OCI-LY1 (cell line): ENCODE measurements around the gene CCDC51.
"Not testable (repeated sequence)": the region's sequence is repeated elsewhere in the genome, so short reads cannot be mapped to it uniquely, and the experiment has no call there.

Experiments
- H2AFZ ChIP-seq: fragments of 200-600 bp; sonication (generic), shearing (Covaris generic); 2 replicates; pipeline ENCODE4 v1.6.0; 2014; ENCODE audit warnings: antibody characterized with exemption, mild to moderate bottlenecking, low read length
- H3F3A ChIP-seq: fragments of 200-600 bp; sonication (generic), shearing (Covaris generic); 2 replicates; pipeline ENCODE4 v1.6.0; 2014; ENCODE audit warnings: mild to moderate bottlenecking, antibody characterized with exemption, low read length, moderate library complexity; ENCODE audit not compliant: insufficient read depth
- H3K27ac ChIP-seq: fragments of 200-600 bp; sonication (generic); 2 replicates; pipeline ENCODE4 v1.5.1; 2014; ENCODE audit warnings: low read length, mixed run types, mild to moderate bottlenecking, low read depth; ENCODE audit not compliant: poor library complexity, severe bottlenecking
- H3K27me3 ChIP-seq: fragments of 200-600 bp; sonication (generic); 2 replicates; pipeline ENCODE4 v1.6.0; 2014; ENCODE audit warnings: antibody characterized with exemption, mild to moderate bottlenecking, low read length, moderate library complexity; ENCODE audit not compliant: insufficient read depth
- H3K36me3 ChIP-seq: fragments of 200-600 bp; sonication (generic); 2 replicates; pipeline ENCODE4 v1.6.1; 2014; ENCODE audit warnings: mild to moderate bottlenecking, antibody characterized with exemption, low read length, moderate library complexity, mixed read lengths; ENCODE audit not compliant: insufficient read depth
- H3K4me1 ChIP-seq: fragments of 200-600 bp; sonication (generic); 2 replicates; pipeline ENCODE4 v1.5.1; 2014; ENCODE audit warnings: mild to moderate bottlenecking, low read length, moderate library complexity; ENCODE audit not compliant: insufficient read depth, severe bottlenecking
- H3K4me2 ChIP-seq: fragments of 200-600 bp; sonication (generic), shearing (Covaris generic); 2 replicates; pipeline ENCODE4 v1.6.1; 2014; ENCODE audit warnings: low read length
- H3K4me3 ChIP-seq: fragments of 200-600 bp; sonication (generic); 2 replicates; pipeline ENCODE4 v1.5.1; 2014; ENCODE audit warnings: low read length, low read depth, mild to moderate bottlenecking, mixed read lengths; ENCODE audit not compliant: poor library complexity, severe bottlenecking
- H3K79me2 ChIP-seq: fragments of 200-600 bp; shearing (Covaris generic); 2 replicates; pipeline ENCODE4 v1.6.1; 2016; ENCODE audit warnings: mixed run types, low read length, mixed read lengths; ENCODE audit not compliant: insufficient read depth
- H3K9ac ChIP-seq: fragments of 200-600 bp; sonication (generic), shearing (Covaris generic); 2 replicates; pipeline ENCODE4 v1.6.1; 2014; ENCODE audit warnings: mild to moderate bottlenecking, low read length, mixed read lengths
- H3K9me2 ChIP-seq: fragments of 200-600 bp; sonication (generic), shearing (Covaris generic); 2 replicates; pipeline ENCODE4 v1.6.1; 2014; ENCODE audit warnings: low read depth, mild to moderate bottlenecking, low read length, mixed read lengths
- H3K9me3 ChIP-seq: fragments of 200-600 bp; shearing (Covaris generic); 2 replicates; pipeline ENCODE4 v1.6.1; 2014; ENCODE audit warnings: low read length, mixed read lengths
- H4K20me1 ChIP-seq: fragments of 200-600 bp; sonication (generic), shearing (Covaris generic); 2 replicates; pipeline ENCODE4 v1.6.0; 2016; ENCODE audit warnings: mild to moderate bottlenecking, low read length; ENCODE audit not compliant: insufficient read depth
- CTCF ChIP-seq: fragments of 200-600 bp; sonication (generic), shearing (Covaris generic); IDR thresholded peaks from 2 replicates; pipeline ENCODE4 v1.5.1; 2017; ENCODE audit warnings: mild to moderate bottlenecking, antibody characterized with exemption, low read length, moderate library complexity, mixed read lengths
- EZH2 ChIP-seq: fragments of 200-600 bp; sonication (generic), shearing (Covaris generic); IDR thresholded peaks from 2 replicates; pipeline ENCODE4 v1.8.0; 2017; ENCODE audit warnings: borderline replicate concordance, mixed run types, mild to moderate bottlenecking, antibody characterized with exemption, low read length, moderate library complexity, mixed read lengths

The CCDC51 gene

GRCh38 chr3:48402281-48402732 lies 37.6 kb downstream of the CCDC51 start:
- TF ChIP-seq CTCF (no peak), EZH2 (no peak)
- no peaks in the 10 kb centered on the region for H3F3A ChIP-seq
- H3K9ac ChIP-seq = no peak overlapping the region
- H3K9me2 ChIP-seq = no peaks in the 10 kb centered on the region
- H3K36me3 ChIP-seq = no peaks in the 10 kb centered on the region
- 0 out of 2 replicates have a peak, but pooled peaks cover 8% of the 10 kb centered on the region for H3K27me3 ChIP-seq
- no peaks in the 10 kb centered on the region for H4K20me1 ChIP-seq
- no peaks in the 10 kb centered on the region for H3K79me2 ChIP-seq
- H3K4me2 ChIP-seq = no peak overlapping the region
- H3K27ac ChIP-seq = no peak overlapping the region
- H3K9me3 ChIP-seq = no peaks in the 10 kb centered on the region
- H3K4me1 ChIP-seq = no peaks in the 10 kb centered on the region
- H3K4me3 ChIP-seq = no peak overlapping the region
- H2AFZ ChIP-seq = no peak overlapping the region

- not testable (repeated sequence) for H3K9ac ChIP-seq, H3K4me2 ChIP-seq
These were observed 38.5 kb downstream of the CCDC51 start for GRCh38 chr3:48401434-48401901.

GRCh38 chr3:48400824-48401433 lies 39.0 kb downstream of the CCDC51 start:
- 0 out of 2 replicates have a peak, but pooled peaks cover 8% of the 10 kb centered on the region for H3K27me3 ChIP-seq
- H3K9me3 ChIP-seq = no peaks in the 10 kb centered on the region
- no peak overlapping the region for H3K27ac ChIP-seq
- no peak overlapping the region for H3K4me2 ChIP-seq
- TF ChIP-seq EZH2 = no peak
- TF ChIP-seq CTCF = peak; percentile 87
- H3K79me2 ChIP-seq = no peaks in the 10 kb centered on the region
- H4K20me1 ChIP-seq = no peaks in the 10 kb centered on the region
- H3K4me3 ChIP-seq = no peak overlapping the region
- no peak overlapping the region for H3K9ac ChIP-seq
- no peaks in the 10 kb centered on the region for H3F3A ChIP-seq
- no peaks in the 10 kb centered on the region for H3K9me2 ChIP-seq
- H3K4me1 ChIP-seq = no peaks in the 10 kb centered on the region
- no peak overlapping the region for H2AFZ ChIP-seq
- H3K36me3 ChIP-seq = no peaks in the 10 kb centered on the region

More at GRCh38 chr3:48401434-48401901, 38.5 kb downstream of the CCDC51 start:
- not testable (repeated sequence) for H4K20me1 ChIP-seq, H3K9me3 ChIP-seq, H3K4me3 ChIP-seq, H2AFZ ChIP-seq, H3K27me3 ChIP-seq, H3F3A ChIP-seq, H3K27ac ChIP-seq, H3K9me2 ChIP-seq, H3K36me3 ChIP-seq, H3K4me1 ChIP-seq, H3K79me2 ChIP-seq
